Stimulated activated CD4-positive, alpha-beta T cell treated with anti-CD3 and anti-CD28 coated beads, TNF-alpha, amount 100 ng/mL, for 48 hours (primary cell): Measurements from ENCODE around the gene LAMP1.
"Not testable (repeated sequence)": the region's sequence is repeated elsewhere in the genome, so short reads cannot be mapped to it uniquely, and the experiment has no call there.

Source experiments
- DNase-seq, 3 donors: peaks; one replicate each; pipeline ENCODE4 v3.0.0-alpha.2; 2020; ENCODE audit warnings: low read depth in 3 of 3

The LAMP1 gene

GRCh38 chr13:113356596-113356995 lies 59.6 kb downstream of the LAMP1 start:
- DNase-seq: no peak

- no peak for DNase-seq
These were observed 60.5 kb downstream of the LAMP1 start for GRCh38 chr13:113357529-113357928.

- no peak for DNase-seq
These were observed 61.7 kb downstream of the LAMP1 start for GRCh38 chr13:113358653-113359190.

GRCh38 chr13:113359571-113359970 lies 62.5 kb downstream of the LAMP1 start:
- DNase-seq: no peak

- no peak for DNase-seq
These were observed 63.4 kb downstream of the LAMP1 start for GRCh38 chr13:113360446-113360845.

GRCh38 chr13:113361406-113361805 lies 64.4 kb downstream of the LAMP1 start:
- no peak for DNase-seq

- peak in 1 of 3 donors; percentile 22 for DNase-seq
These were observed 67.4 kb downstream of the LAMP1 start for GRCh38 chr13:113364311-113364889.

- DNase-seq: no peak
These were observed 68.0 kb downstream of the LAMP1 start for GRCh38 chr13:113364901-113365582.

GRCh38 chr13:113365583-113365970 lies 68.5 kb downstream of the LAMP1 start:
- DNase-seq: no peak

- no peak for DNase-seq
These were observed 69.0 kb downstream of the LAMP1 start for GRCh38 chr13:113365971-113366588.

- DNase-seq: no peak
These were observed 70.1 kb downstream of the LAMP1 start for GRCh38 chr13:113367020-113367560.

- no peak for DNase-seq
These were observed 70.7 kb downstream of the LAMP1 start for GRCh38 chr13:113367771-113368170.

GRCh38 chr13:113368353-113368752 lies 71.3 kb downstream of the LAMP1 start:
- not testable (repeated sequence) for DNase-seq

- DNase-seq: no peak
These were observed 72.2 kb downstream of the LAMP1 start for GRCh38 chr13:113369189-113369588.

- no peak for DNase-seq
These were observed 72.8 kb downstream of the LAMP1 start for GRCh38 chr13:113369881-113370280.

- DNase-seq: no peak
These were observed 74.0 kb downstream of the LAMP1 start for GRCh38 chr13:113371061-113371460.

- DNase-seq: not testable (repeated sequence)
These were observed 74.7 kb downstream of the LAMP1 start for GRCh38 chr13:113371701-113372100.
